Osteoblast (primary cell): ENCODE data around the gene DLG2. TPM values are rescaled to one million over a fixed set of nuclear protein-coding genes. Genes with fewer than 3 reads are reported as not detected.
A peak's percentile ranks its signal among the peaks of the same experiment; 100 is the strongest.
"Not testable (repeated sequence)": the region's sequence is repeated elsewhere in the genome, so short reads cannot be mapped to it uniquely, and the experiment has no call there.

Experiments used
- DNase-seq: peaks from one replicate; pipeline ENCODE4 v3.0.0; 2011; ENCODE audit warnings: low spot score, mixed read lengths; ENCODE audit not compliant: insufficient read length; ENCODE audit errors: missing footprints
- H2AFZ ChIP-seq: 2 replicates; pipeline ENCODE4 v1.6.0; 2011; ENCODE audit warnings: mild to moderate bottlenecking, low read length
- H3K27ac ChIP-seq: 2 replicates; pipeline ENCODE4 v1.5.1; 2011; ENCODE audit warnings: mild to moderate bottlenecking, low read depth, low read length, moderate library complexity
- H3K27me3 ChIP-seq: 2 replicates; pipeline ENCODE4 v1.6.0; 2012; ENCODE audit warnings: mild to moderate bottlenecking, control low read depth, inconsistent platforms, low read length, moderate library complexity; ENCODE audit not compliant: insufficient read depth
- H3K36me3 ChIP-seq: 2 replicates; pipeline ENCODE4 v1.5.1; 2011; ENCODE audit warnings: mild to moderate bottlenecking, low read length, control low read depth, moderate library complexity; ENCODE audit not compliant: insufficient read depth
- H3K4me1 ChIP-seq: 2 replicates; pipeline ENCODE4 v1.5.1; 2011; ENCODE audit warnings: mild to moderate bottlenecking, low read length, control low read depth, moderate library complexity; ENCODE audit not compliant: insufficient read depth
- H3K4me2 ChIP-seq: 2 replicates; pipeline ENCODE4 v1.6.0; 2011; ENCODE audit warnings: mild to moderate bottlenecking, low read length; ENCODE audit not compliant: insufficient read depth
- H3K4me3 ChIP-seq: fragments of 200-600 bp; sonication (generic); 3 replicates; pipeline ENCODE4 v1.5.1; 2012; ENCODE audit warnings: mild to moderate bottlenecking, low read length, inconsistent platforms; ENCODE audit not compliant: insufficient read depth
- H3K79me2 ChIP-seq: 2 replicates; pipeline ENCODE4 v1.6.0; 2012; ENCODE audit warnings: mild to moderate bottlenecking, low read length, control low read depth, inconsistent platforms; ENCODE audit not compliant: insufficient read depth
- H3K9me3 ChIP-seq: 2 replicates; pipeline ENCODE4 v1.5.1; 2011; ENCODE audit warnings: low read depth, low read length, control low read depth
- H4K20me1 ChIP-seq: 2 replicates; pipeline ENCODE4 v1.6.0; 2012; ENCODE audit warnings: mild to moderate bottlenecking, low read length, control low read depth; ENCODE audit not compliant: insufficient read depth
- total RNA-seq: library from RNA; depleted of rRNA; stranded (reverse); fragments of >200 nt; gene quantifications from 2 replicates; pipeline ENCODE4 v1.2.3, GENCODE V29; 2012
- TF ChIP-seq, protein P1 (sequence below): IDR thresholded peaks from 2 replicates; pipeline ENCODE4 v1.5.1; 2011; ENCODE audit warnings: mild to moderate bottlenecking, low read depth, low read length, moderate library complexity; ENCODE audit errors: extremely low read depth

DLG2 gene
- total RNA-seq, 1 donor, result 3.3 TPM

GRCh38 chr11:85658180-85658579, 31.0 kb upstream of the DLG2 start:
- Histone ChIP-seq H3K4me2 (no peak overlapping the region), H2AFZ (no peak overlapping the region), H4K20me1 (peaks cover 36% of the 10 kb centered on the region)

GRCh38 chr11:85656777-85657176, 29.6 kb upstream of the DLG2 start:
- Histone ChIP-seq H3K4me1 (peaks cover 20% of the 10 kb centered on the region), H3K36me3 (peaks cover 51% of the 10 kb centered on the region), H2AFZ (no peak overlapping the region), H4K20me1 (peaks cover 23% of the 10 kb centered on the region), H3K79me2 (peaks cover 53% of the 10 kb centered on the region), H3K4me3 (no peak overlapping the region), H3K9me3 (no peaks in the 10 kb centered on the region), H3K27ac (no peak overlapping the region), H3K4me2 (no peak overlapping the region), H3K27me3 (no peaks in the 10 kb centered on the region)
- no peak for DNase-seq
- TF ChIP-seq, protein P1, sequence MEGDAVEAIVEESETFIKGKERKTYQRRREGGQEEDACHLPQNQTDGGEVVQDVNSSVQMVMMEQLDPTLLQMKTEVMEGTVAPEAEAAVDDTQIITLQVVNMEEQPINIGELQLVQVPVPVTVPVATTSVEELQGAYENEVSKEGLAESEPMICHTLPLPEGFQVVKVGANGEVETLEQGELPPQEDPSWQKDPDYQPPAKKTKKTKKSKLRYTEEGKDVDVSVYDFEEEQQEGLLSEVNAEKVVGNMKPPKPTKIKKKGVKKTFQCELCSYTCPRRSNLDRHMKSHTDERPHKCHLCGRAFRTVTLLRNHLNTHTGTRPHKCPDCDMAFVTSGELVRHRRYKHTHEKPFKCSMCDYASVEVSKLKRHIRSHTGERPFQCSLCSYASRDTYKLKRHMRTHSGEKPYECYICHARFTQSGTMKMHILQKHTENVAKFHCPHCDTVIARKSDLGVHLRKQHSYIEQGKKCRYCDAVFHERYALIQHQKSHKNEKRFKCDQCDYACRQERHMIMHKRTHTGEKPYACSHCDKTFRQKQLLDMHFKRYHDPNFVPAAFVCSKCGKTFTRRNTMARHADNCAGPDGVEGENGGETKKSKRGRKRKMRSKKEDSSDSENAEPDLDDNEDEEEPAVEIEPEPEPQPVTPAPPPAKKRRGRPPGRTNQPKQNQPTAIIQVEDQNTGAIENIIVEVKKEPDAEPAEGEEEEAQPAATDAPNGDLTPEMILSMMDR, result no peak

More at GRCh38 chr11:85658180-85658579, 31.0 kb upstream of the DLG2 start:
- DNase-seq, result no peak
- TF ChIP-seq, protein P1, result no peak
- H3K9me3 ChIP-seq, result no peaks in the 10 kb centered on the region
- H3K36me3 ChIP-seq, result peaks cover 51% of the 10 kb centered on the region
- H3K4me3 ChIP-seq, result no peak overlapping the region
- H3K4me1 ChIP-seq, result peaks cover 20% of the 10 kb centered on the region
- peaks cover 67% of the 10 kb centered on the region for H3K79me2 ChIP-seq
- peak overlapping the region; percentile 10 for H3K27ac ChIP-seq
- no peaks in the 10 kb centered on the region for H3K27me3 ChIP-seq

DNA sequence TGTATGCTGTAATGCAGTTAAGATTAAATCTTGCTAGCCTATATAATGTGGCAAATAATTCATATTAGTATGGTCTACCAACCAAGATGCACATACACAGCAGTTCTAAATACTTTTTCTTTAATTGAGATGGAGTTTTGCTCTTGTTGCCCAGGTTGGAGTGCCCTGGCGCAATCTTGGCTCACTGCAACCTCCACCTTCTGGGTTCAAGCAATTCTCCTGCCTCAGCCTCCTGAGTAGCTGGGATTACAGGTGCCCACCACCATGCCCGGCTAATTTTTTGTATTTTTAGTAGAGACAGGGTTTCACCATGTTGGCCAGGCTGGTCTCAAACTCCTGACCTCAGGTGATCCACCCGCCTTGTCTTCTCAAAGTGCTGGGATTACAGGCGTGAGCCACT, 27.2 kb upstream of the DLG2 start:
- not testable (repeated sequence) for H4K20me1 ChIP-seq, H2AFZ ChIP-seq, H3K4me3 ChIP-seq, H3K27me3 ChIP-seq, H3K27ac ChIP-seq, H3K9me3 ChIP-seq, H3K4me1 ChIP-seq, H3K4me2 ChIP-seq, DNase-seq
- H3K79me2 ChIP-seq, result peaks cover 41% of the 10 kb centered on the region
- peaks cover 47% of the 10 kb centered on the region for H3K36me3 ChIP-seq

DNA sequence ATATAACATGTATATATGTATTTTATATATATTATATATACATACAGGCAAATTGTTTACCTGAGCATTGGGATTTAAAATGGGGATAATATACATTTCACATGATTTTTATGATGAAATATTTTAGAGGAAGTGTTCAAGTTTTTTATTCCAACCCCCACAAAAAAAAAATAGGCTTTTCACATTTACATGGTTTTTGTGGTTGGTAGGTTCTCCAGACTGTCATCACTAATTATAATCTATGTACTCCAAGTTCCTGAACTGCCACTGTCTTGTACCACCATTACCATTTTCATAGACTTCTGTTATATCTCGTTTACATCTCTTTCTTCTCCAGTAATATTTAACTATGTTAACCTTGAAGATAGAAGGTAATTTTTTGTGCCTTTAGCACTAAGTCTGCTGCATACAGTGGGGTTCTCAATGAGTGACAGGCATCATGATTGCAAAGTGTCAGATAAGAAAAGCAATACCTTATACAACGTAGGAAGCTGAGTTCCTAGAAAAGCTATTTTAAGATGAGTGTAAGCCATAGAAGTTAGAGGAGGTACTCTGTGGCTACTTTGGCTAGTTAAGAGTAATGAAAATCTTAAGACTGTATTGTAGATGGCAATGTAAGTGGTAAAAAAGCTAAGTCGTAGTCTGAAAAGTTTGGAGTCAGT, 25.8 kb upstream of the DLG2 start:
- Histone ChIP-seq H3K27me3 (no peaks in the 10 kb centered on the region), H3K36me3 (peaks cover 34% of the 10 kb centered on the region), H3K4me2 (no peak overlapping the region), H3K27ac (no peak overlapping the region), H3K4me3 (no peak overlapping the region), H3K4me1 (peaks cover 7% of the 10 kb centered on the region), H4K20me1 (no peaks in the 10 kb centered on the region), H3K79me2 (peaks cover 41% of the 10 kb centered on the region), H2AFZ (no peak overlapping the region), H3K9me3 (no peaks in the 10 kb centered on the region)
- no peak for DNase-seq
- TF ChIP-seq, protein P1, result no peak
